Stimulated activated CD4-positive, alpha-beta T cell treated with anti-CD3 and anti-CD28 coated beads, Interleukin-4, amount 100 ng/mL, for 24 hours (primary cell): Measurements from ENCODE around the gene MID1.

Experiments
- DNase-seq: peaks from one replicate; pipeline ENCODE4 v3.0.0-alpha.2; 2020

Gene MID1

GRCh38 chrX:10620121-10620699 lies at the start of gene MID1:
Gene MID1, minus strand, starts transcription at chrX:10620585. Its CDS starts 53,038 bp downstream, at chrX:10567547.
- DNase-seq = no peak

GRCh38 chrX:10667143-10667542 lies 46.8 kb upstream of the MID1 start:
- no peak for DNase-seq

GRCh38 chrX:10666102-10666501 lies 45.7 kb upstream of the MID1 start:
- no peak for DNase-seq

GRCh38 chrX:10665681-10666080 lies 45.3 kb upstream of the MID1 start:
- no peak for DNase-seq

- no peak for DNase-seq
Measured at GRCh38 chrX:10660171-10660570, 39.8 kb upstream of the MID1 start.

- no peak for DNase-seq
Measured at GRCh38 chrX:10656214-10656613, 35.8 kb upstream of the MID1 start.

GRCh38 chrX:10654960-10655359 lies 34.6 kb upstream of the MID1 start:
- DNase-seq = no peak

GRCh38 chrX:10653302-10653701 lies 32.9 kb upstream of the MID1 start:
- DNase-seq = no peak

- DNase-seq = no peak
Measured at GRCh38 chrX:10649265-10649664, 28.9 kb upstream of the MID1 start.

- DNase-seq = no peak
Measured at GRCh38 chrX:10648614-10649013, 28.2 kb upstream of the MID1 start.

GRCh38 chrX:10636851-10637250 lies 16.5 kb upstream of the MID1 start:
- no peak for DNase-seq

- no peak for DNase-seq
Measured at GRCh38 chrX:10636337-10636736, 16.0 kb upstream of the MID1 start.

GRCh38 chrX:10634392-10635161 lies 14.2 kb upstream of the MID1 start:
- DNase-seq = no peak

- no peak for DNase-seq
Measured at GRCh38 chrX:10633722-10634121, 13.3 kb upstream of the MID1 start.

GRCh38 chrX:10631416-10632145 lies 11.2 kb upstream of the MID1 start:
- DNase-seq = no peak

GRCh38 chrX:10630320-10630719 lies 9.9 kb upstream of the MID1 start:
- DNase-seq = no peak

- DNase-seq = no peak
Measured at GRCh38 chrX:10629905-10630304, 9.5 kb upstream of the MID1 start.

- no peak for DNase-seq
Measured at GRCh38 chrX:10628906-10629305, 8.5 kb upstream of the MID1 start.

- DNase-seq = no peak
Measured at GRCh38 chrX:10622197-10622596, 1.8 kb upstream of the MID1 start.

GRCh38 chrX:10619425-10620046 lies 849 bp downstream of the MID1 start:
- DNase-seq = no peak

- no peak for DNase-seq
Measured at GRCh38 chrX:10618961-10619360, 1.4 kb downstream of the MID1 start.

GRCh38 chrX:10617999-10618351 lies 2.4 kb downstream of the MID1 start:
- no peak for DNase-seq

GRCh38 chrX:10617186-10617998 lies 3.0 kb downstream of the MID1 start:
- no peak for DNase-seq
